H1 (cell line): ENCODE results near the gene CTXN1. TPM values are rescaled to one million over a fixed set of nuclear protein-coding genes. Genes with fewer than 3 reads are reported as not detected.

ENCODE experiments used
- BCL11A ChIP-seq, 2 experiments: IDR thresholded peaks; one replicate each; pipeline ENCODE4 v1.6.1; 2011; ENCODE audit warnings: low read depth in 2 of 2, low read length in 2 of 2, mild to moderate bottlenecking in 2 of 2
- BRCA1 ChIP-seq: IDR thresholded peaks from 2 replicates; pipeline ENCODE4 v1.6.1; 2012; ENCODE audit warnings: low read depth, low read length, improper control_type of control experiment
- CHD1 ChIP-seq: IDR thresholded peaks from 2 replicates; pipeline ENCODE4 v1.6.1; 2012; ENCODE audit warnings: low read depth, low read length, improper control_type of control experiment
- CHD7 ChIP-seq: fragments of 300-600 bp; sonication (generic); IDR thresholded peaks from 2 replicates; pipeline ENCODE4 v1.7.1; 2012; ENCODE audit warnings: low read length, moderate library complexity, mild to moderate bottlenecking, inconsistent platforms; ENCODE audit not compliant: insufficient replicate concordance
- CTBP2 ChIP-seq: IDR thresholded peaks from 2 replicates; pipeline ENCODE4 v1.7.0; 2011; ENCODE audit warnings: borderline replicate concordance, mild to moderate bottlenecking, moderate library complexity, mixed read lengths, low read length; ENCODE audit not compliant: insufficient read depth, insufficient read length
- GABPA ChIP-seq: IDR thresholded peaks from 2 replicates; pipeline ENCODE4 v1.6.1; 2011; ENCODE audit warnings: mild to moderate bottlenecking, low read length, moderate library complexity, borderline replicate concordance; ENCODE audit not compliant: insufficient read depth
- MAX ChIP-seq: IDR thresholded peaks from 2 replicates; pipeline ENCODE4 v1.6.1; 2012; ENCODE audit warnings: inconsistent platforms
- SAP30 ChIP-seq: fragments of 300-600 bp; sonication (generic); IDR thresholded peaks from 2 replicates; pipeline ENCODE4 v1.7.1; 2012; ENCODE audit warnings: low read length, moderate library complexity, mild to moderate bottlenecking, inconsistent platforms; ENCODE audit not compliant: insufficient read depth, insufficient replicate concordance
- SP1 ChIP-seq: IDR thresholded peaks from 2 replicates; pipeline ENCODE4 v1.6.1; 2011; ENCODE audit warnings: low read depth, low read length
- YY1 ChIP-seq: IDR thresholded peaks from 2 replicates; pipeline ENCODE4 v1.6.1; 2011; ENCODE audit warnings: low read depth, mild to moderate bottlenecking, low read length
- polyA plus RNA-seq, 7 experiments: library from polyadenylated mRNA; depleted of rRNA in 3 of 7; stranded (reverse) in 5 of 7; unstranded in 2 of 7; fragments of >200 nt in 5 of 7; fragments of 200-250 nt in 2 of 7; gene quantifications; 1 replicate in 5 of 7; 2 replicates in 1 of 7; 4 replicates in 1 of 7; pipeline versions ENCODE4 v1.2.1 to v1.2.3, GENCODE V29; 2011 to 2013; ENCODE audit warnings: missing spikeins in 2 of 7, mixed read lengths in 2 of 7
- total RNA-seq: library from RNA; stranded (reverse); fragmentation: NEBNext Ultra II Directional; extraction: Animal tissue kit (Norgen Biotek cat#: 25700); gene quantifications from 2 replicates; pipeline ENCODE4 v1.2.1, GENCODE V29; 2021

The CTXN1 gene
- total and polyA plus RNA-seq, 2 of the 8 experiments (the other 6 are each of a cell fraction or from before 2014, with no cell fraction given), result 16.4 to 58.0 TPM

- TF ChIP-seq CHD7, result no peak
- TF ChIP-seq SAP30, result no peak
- no peak for TF ChIP-seq BRCA1
- TF ChIP-seq GABPA, result no peak
- no peak for TF ChIP-seq BCL11A (IDR thresholded peaks at IDR 0.05; ENCODE audit: low read depth in 2 of 2, low read length in 2 of 2)
- TF ChIP-seq SP1, result no peak
- TF ChIP-seq CHD1, result no peak
- TF ChIP-seq YY1, result no peak
- no peak for TF ChIP-seq CTBP2
- TF ChIP-seq MAX, result 0 out of 2 replicates have a peak, but pooled peaks have one; percentile 22
Measured at GRCh38 chr19:7917267-7918061, 8.5 kb downstream of the CTXN1 start (continued).
